ENCODE data around the gene C2orf15. TPM values are rescaled to one million over a fixed set of nuclear protein-coding genes. Genes with fewer than 3 reads are reported as not detected.

C2orf15 gene
- total RNA-seq, 1 donor from 2014 or later = not detected

Other genes starting within 250 kb of the C2orf15 start
- 0.37 and 0.55 TPM in 2 replicates for gene CRACDL, start 205.5 kb upstream of the C2orf15 start, total RNA-seq
- 3.3 and 3.4 TPM in 2 replicates for gene TSGA10, start 13.2 kb downstream of the C2orf15 start, total RNA-seq
- 3.4 and 3.5 TPM in 2 replicates for gene LIPT1, start 13.3 kb downstream of the C2orf15 start, total RNA-seq
- 49.7 and 52.4 TPM in 2 replicates for gene MITD1, start 39.4 kb downstream of the C2orf15 start, total RNA-seq
- 27.6 and 29.4 TPM in 2 replicates for gene MRPL30, start 39.5 kb downstream of the C2orf15 start, total RNA-seq
- gene LYG2, start 114.0 kb downstream of the C2orf15 start, total RNA-seq = not detected in 2 replicates
- gene LYG1, start 159.5 kb downstream of the C2orf15 start, total RNA-seq = 2.0 and 2.2 TPM in 2 replicates
- gene TXNDC9, start 194.6 kb downstream of the C2orf15 start, total RNA-seq = 36.2 and 37.0 TPM in 2 replicates
- 76.3 and 81.0 TPM in 2 replicates for gene EIF5B, start 195.7 kb downstream of the C2orf15 start, total RNA-seq